ENCODE data around the gene IQSEC1.

IQSEC1 gene

DNA sequence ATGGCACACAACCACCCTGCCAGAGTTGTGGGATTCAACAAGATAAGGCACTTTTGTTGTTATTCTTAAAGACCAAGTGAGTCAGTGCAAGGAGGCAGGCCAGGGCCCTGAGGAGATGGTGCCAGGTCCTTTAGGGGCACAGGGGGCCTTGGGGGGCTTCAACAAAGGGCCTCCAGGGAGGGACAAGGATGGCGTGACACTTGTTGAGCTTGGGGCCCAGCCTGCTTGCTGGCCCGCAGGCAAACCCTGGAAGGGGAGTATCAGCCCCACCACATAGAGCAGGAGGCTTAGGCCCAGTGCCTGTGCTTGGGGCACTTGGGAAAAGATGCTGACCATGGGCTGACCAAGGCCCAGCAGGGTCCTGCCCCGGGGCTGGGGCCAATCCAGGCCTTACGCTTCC lies 5.5 kb downstream of the IQSEC1 start:
- H3K4me3 ChIP-seq, result no peak overlapping the region
- DNase-seq (ENCODE audit: low spot score), result no peak
- no peak overlapping the region for H3K27ac ChIP-seq
- TF ChIP-seq, protein P1, sequence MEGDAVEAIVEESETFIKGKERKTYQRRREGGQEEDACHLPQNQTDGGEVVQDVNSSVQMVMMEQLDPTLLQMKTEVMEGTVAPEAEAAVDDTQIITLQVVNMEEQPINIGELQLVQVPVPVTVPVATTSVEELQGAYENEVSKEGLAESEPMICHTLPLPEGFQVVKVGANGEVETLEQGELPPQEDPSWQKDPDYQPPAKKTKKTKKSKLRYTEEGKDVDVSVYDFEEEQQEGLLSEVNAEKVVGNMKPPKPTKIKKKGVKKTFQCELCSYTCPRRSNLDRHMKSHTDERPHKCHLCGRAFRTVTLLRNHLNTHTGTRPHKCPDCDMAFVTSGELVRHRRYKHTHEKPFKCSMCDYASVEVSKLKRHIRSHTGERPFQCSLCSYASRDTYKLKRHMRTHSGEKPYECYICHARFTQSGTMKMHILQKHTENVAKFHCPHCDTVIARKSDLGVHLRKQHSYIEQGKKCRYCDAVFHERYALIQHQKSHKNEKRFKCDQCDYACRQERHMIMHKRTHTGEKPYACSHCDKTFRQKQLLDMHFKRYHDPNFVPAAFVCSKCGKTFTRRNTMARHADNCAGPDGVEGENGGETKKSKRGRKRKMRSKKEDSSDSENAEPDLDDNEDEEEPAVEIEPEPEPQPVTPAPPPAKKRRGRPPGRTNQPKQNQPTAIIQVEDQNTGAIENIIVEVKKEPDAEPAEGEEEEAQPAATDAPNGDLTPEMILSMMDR (IDR thresholded peaks at IDR 0.05), result no peak

DNA sequence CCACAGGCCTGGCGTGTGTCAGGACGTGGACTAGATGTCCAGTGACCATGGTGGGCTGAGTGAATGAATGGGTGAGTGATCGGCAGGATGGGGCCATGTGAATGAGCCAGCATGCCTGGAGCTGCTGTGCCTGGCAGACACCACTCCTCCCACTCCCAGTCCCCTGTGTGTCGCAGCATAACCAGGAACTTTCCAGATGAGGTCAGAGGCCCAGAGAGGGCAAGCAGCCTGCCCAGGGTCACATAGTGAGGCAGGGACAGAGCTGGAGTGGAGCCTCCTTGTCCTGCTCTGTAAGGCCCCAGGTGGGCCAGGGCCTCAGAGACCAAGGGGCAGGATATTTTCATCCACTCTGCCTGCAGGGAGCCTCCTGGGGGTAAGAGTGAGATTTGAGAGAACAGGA lies 6.4 kb downstream of the IQSEC1 start:
- TF ChIP-seq, protein P1 (IDR thresholded peaks at IDR 0.05), result no peak
- DNase-seq (ENCODE audit: low spot score), result no peak
- no peak overlapping the region for H3K4me3 ChIP-seq
- H3K27ac ChIP-seq, result no peak overlapping the region

DNA sequence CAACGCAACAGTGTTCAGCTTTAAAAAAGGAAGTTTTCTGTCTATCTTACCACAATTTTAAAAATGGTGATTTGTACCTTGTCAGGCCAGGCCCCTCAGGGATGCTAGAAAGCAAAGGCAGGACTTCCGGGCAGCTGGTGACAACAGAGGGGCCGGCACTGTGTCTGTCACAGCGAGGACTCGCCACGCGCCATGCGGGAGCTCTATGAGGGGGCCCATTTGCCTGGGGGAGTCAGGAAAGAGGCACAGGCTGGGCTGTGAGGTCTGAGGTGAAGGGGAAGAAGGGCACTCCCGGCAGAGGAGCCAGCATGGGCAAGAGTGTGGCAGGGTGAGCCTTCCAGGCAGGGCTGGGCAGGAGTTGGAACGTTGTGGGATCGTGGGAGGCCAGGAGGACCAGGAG lies 7.0 kb downstream of the IQSEC1 start:
- DNase-seq (ENCODE audit: low spot score), result no peak
- no peak overlapping the region for H3K4me3 ChIP-seq
- no peak overlapping the region for H3K27ac ChIP-seq
- TF ChIP-seq, protein P1 (IDR thresholded peaks at IDR 0.05), result no peak

DNA sequence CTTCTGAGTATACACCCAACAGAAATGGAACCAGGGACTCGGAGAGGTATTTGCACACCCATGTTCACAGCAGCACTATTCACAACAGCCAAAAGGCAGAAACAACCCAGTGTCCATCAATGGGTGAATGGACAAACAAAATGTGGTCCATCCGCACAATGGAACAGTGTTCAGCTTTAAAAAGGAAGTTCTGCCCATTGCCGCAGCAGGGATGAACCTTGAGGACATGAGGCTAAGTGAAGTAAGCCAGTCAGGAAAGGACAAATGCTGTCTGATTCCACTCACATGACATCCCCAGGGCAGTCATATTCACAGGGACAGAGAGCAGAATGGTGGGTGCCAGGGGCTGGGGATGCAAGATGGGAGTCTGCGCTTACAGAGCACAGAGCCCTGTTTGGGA lies 7.5 kb downstream of the IQSEC1 start:
- TF ChIP-seq, protein P1 (IDR thresholded peaks at IDR 0.05), result no peak
- DNase-seq (ENCODE audit: low spot score), result no peak
- Histone ChIP-seq H3K4me3 (no peak overlapping the region), H3K27ac (no peak overlapping the region)

DNA sequence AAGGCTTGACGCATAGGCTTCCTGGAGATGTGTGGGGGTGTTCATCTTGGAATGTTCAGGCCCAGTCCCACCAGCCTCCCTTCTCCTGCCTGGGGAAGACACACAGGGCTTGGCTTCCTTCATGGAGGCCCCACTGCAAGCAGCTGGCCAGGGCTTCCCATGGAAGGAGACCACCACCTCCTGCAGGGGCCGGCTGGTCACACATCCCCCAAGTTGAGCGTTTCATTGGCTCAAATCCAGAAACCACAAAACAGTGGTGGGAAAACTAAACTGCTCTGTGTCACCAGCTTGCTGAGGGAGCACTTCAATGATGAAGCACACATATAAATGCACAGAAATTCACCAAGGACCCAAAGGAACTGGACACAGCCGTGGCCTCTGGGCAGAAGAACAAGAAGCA lies 8.3 kb downstream of the IQSEC1 start:
- DNase-seq (ENCODE audit: low spot score), result no peak
- no peak overlapping the region for H3K4me3 ChIP-seq
- no peak overlapping the region for H3K27ac ChIP-seq

DNA sequence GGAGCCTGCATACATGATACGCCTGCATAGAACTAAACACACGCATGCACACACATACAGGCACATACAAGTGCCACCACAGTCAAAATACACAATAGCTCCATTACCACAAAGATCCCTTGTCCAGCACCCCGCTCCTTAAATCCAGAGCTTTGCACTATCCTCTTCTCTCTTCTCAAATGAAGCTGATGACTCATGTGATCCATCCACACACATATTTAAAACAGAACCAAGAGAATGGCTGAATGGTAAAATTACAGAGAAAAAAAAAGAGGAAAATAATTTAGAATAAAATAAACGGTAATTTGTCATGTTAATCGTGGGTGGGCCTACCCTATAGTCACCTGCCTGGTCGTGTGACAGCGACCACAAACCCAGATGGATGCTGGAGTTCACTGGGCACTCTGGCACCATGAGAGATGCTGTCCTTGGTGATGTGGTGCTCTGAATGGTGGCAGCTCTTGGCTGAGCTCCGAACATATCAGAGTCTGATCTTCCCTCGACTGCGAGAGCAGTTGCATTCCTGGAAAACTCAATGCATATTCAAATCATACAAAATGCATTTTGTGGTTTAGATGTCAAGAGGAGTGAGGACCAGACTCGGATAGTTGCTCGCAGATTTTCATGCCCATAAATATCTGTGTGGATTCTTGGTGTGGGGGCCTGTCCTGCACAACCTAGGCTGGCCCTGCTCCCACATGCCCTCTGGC lies 8.9 kb downstream of the IQSEC1 start:
- TF ChIP-seq, protein P1 (IDR thresholded peaks at IDR 0.05), result no peak
- Histone ChIP-seq H3K4me3 (no peak overlapping the region), H3K27ac (no peak overlapping the region)
- DNase-seq (ENCODE audit: low spot score), result no peak

More for the DNA sequence above, 8.3 kb downstream of the IQSEC1 start:
- TF ChIP-seq, protein P1 (IDR thresholded peaks at IDR 0.05), result no peak

DNA sequence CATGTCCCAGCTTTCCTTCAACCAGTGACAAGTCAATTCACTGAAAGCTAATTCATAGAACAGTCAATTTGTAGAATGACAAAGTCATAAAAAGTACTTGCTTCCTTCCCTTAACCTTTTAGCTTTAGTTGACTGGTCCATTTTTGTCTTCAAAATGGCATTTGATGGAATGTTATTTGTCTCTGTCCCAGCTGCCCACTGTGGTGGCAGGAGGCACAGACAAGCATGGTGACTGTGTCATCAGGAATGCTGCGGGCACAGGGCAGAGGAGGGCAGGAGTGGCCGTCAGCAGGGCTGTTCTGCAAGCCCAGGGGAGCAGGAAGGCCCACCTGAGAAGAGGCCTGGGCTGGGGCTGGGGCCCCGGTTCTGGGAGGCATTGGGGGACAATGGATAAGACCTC lies 10.0 kb downstream of the IQSEC1 start:
- no peak for DNase-seq (ENCODE audit: low spot score)
- TF ChIP-seq, protein P1 (IDR thresholded peaks at IDR 0.05), result no peak
- Histone ChIP-seq H3K27ac (peak overlapping the region; percentile 18 to 71), H3K4me3 (no peak overlapping the region)

All from coronary artery (tissue), 2 donors.